ENCODE results near the gene PLSCR3.

GRCh38 chr17:7406235-7406825 lies 12.0 kb upstream of the PLSCR3 start:
- no peak for TF ChIP-seq POLR2A (IDR thresholded peaks at IDR 0.05)
- TF ChIP-seq CTCF (IDR thresholded peaks at IDR 0.05 in 8 of 11, conservative IDR thresholded peaks at IDR 0.05 in 3 of 11), result no peak
